Measurements from ENCODE around the gene HNRNPF.
A peak's percentile ranks its signal among the peaks of the same experiment; 100 is the strongest.

Gene HNRNPF

DNA sequence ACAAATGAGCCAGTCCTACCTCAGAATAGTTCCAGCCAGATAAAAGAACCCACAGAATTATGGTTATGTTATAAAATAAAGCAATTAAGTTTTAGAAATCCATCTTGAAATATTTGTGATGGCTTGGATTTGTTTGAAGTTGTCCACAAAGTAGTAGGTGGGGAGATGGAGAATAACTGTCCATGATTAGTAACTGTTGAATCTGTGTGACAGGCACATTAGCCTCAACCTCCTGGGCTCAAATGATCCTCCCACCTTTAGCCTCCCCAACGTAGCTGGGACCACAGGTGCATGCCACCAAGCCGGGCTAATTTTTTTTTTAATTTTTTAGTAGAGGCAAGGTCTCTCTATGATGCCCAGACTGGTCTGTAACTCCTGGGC is 10.1 kb downstream of the HNRNPF start:
- peaks cover 61% of the 10 kb centered on the region for H4K20me1 ChIP-seq (ENCODE audit: insufficient read depth, low read length)
- peaks cover 80% of the 10 kb centered on the region for H3F3A ChIP-seq (ENCODE audit: insufficient read depth, low read length)
- no peak for DNase-seq
- peaks cover 12% of the 10 kb centered on the region for H3K36me3 ChIP-seq (replicated peaks; ENCODE audit: insufficient read depth, low read length)
- no peaks in the 10 kb centered on the region for H3K9me2 ChIP-seq (replicated peaks; ENCODE audit: insufficient read depth, low read length)
- TF ChIP-seq EZH2 (optimal IDR thresholded peaks at IDR 0.05; ENCODE audit: low read depth, low read length) (no peak), EZH2phosphoT487 (IDR thresholded peaks at IDR 0.05; ENCODE audit: low read length) (no peak)
- TF ChIP-seq, protein P1, sequence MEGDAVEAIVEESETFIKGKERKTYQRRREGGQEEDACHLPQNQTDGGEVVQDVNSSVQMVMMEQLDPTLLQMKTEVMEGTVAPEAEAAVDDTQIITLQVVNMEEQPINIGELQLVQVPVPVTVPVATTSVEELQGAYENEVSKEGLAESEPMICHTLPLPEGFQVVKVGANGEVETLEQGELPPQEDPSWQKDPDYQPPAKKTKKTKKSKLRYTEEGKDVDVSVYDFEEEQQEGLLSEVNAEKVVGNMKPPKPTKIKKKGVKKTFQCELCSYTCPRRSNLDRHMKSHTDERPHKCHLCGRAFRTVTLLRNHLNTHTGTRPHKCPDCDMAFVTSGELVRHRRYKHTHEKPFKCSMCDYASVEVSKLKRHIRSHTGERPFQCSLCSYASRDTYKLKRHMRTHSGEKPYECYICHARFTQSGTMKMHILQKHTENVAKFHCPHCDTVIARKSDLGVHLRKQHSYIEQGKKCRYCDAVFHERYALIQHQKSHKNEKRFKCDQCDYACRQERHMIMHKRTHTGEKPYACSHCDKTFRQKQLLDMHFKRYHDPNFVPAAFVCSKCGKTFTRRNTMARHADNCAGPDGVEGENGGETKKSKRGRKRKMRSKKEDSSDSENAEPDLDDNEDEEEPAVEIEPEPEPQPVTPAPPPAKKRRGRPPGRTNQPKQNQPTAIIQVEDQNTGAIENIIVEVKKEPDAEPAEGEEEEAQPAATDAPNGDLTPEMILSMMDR (IDR thresholded peaks at IDR 0.05; ENCODE audit: low read length): no peak
- peak overlapping the region; percentile 91; the same call in 1 of the 2 replicates for H3K27ac ChIP-seq (ENCODE audit: low read length)
- peak overlapping the region; percentile 94; the same call in 1 of the 2 replicates for H3K9ac ChIP-seq (ENCODE audit: low read length)
- H3K79me2 ChIP-seq (ENCODE audit: low read length): peaks cover 95% of the 10 kb centered on the region
- no peak overlapping the region for H2AFZ ChIP-seq (ENCODE audit: low read length)
- H3K9me3 ChIP-seq (replicated peaks; ENCODE audit: insufficient read depth, low read length): no peaks in the 10 kb centered on the region
- H3K4me1 ChIP-seq (ENCODE audit: low read length): peaks cover 62% of the 10 kb centered on the region
- H3K4me2 ChIP-seq (ENCODE audit: low read depth, low read length): peak overlapping the region; percentile 82
- no peaks in the 10 kb centered on the region for H3K27me3 ChIP-seq (replicated peaks; ENCODE audit: insufficient read depth, low read length)
- peak overlapping the region; percentile 12; the same call in 1 of the 2 replicates for H3K4me3 ChIP-seq (ENCODE audit: low read length)

- Histone ChIP-seq H3K4me3 (ENCODE audit: low read length) (peak overlapping the region; percentile 87), H3F3A (ENCODE audit: insufficient read depth, low read length) (peaks cover 77% of the 10 kb centered on the region), H3K4me1 (ENCODE audit: low read length) (peaks cover 48% of the 10 kb centered on the region), H3K36me3 (replicated peaks; ENCODE audit: insufficient read depth, low read length) (peaks cover 21% of the 10 kb centered on the region), H3K9me2 (replicated peaks; ENCODE audit: insufficient read depth, low read length) (no peaks in the 10 kb centered on the region), H3K9ac (ENCODE audit: low read length) (peak overlapping the region; percentile 94), H2AFZ (ENCODE audit: low read length) (no peak overlapping the region), H3K27me3 (replicated peaks; ENCODE audit: insufficient read depth, low read length) (no peaks in the 10 kb centered on the region), H3K9me3 (replicated peaks; ENCODE audit: insufficient read depth, low read length) (no peaks in the 10 kb centered on the region), H4K20me1 (ENCODE audit: insufficient read depth, low read length) (peaks cover 52% of the 10 kb centered on the region), H3K27ac (ENCODE audit: low read length) (peak overlapping the region; percentile 91), H3K79me2 (ENCODE audit: low read length) (peaks cover 95% of the 10 kb centered on the region), H3K4me2 (ENCODE audit: low read depth, low read length) (peak overlapping the region; percentile 82)
- TF ChIP-seq EZH2phosphoT487 (IDR thresholded peaks at IDR 0.05; ENCODE audit: low read length) (no peak), EZH2 (optimal IDR thresholded peaks at IDR 0.05; ENCODE audit: low read depth, low read length) (no peak)
- TF ChIP-seq, protein P1 (IDR thresholded peaks at IDR 0.05; ENCODE audit: low read length): no peak
- peak; percentile 93 for DNase-seq
These were observed 11.9 kb downstream of the HNRNPF start for GRCh38 chr10:43396928-43397624.

GRCh38 chr10:43396061-43396927 is 12.7 kb downstream of the HNRNPF start:
- Histone ChIP-seq H3K9me2 (replicated peaks; ENCODE audit: insufficient read depth, low read length) (no peaks in the 10 kb centered on the region), H3F3A (ENCODE audit: insufficient read depth, low read length) (peaks cover 72% of the 10 kb centered on the region), H3K27ac (ENCODE audit: low read length) (peak overlapping the region; percentile 91), H4K20me1 (ENCODE audit: insufficient read depth, low read length) (peaks cover 50% of the 10 kb centered on the region), H3K9me3 (replicated peaks; ENCODE audit: insufficient read depth, low read length) (no peaks in the 10 kb centered on the region), H3K9ac (ENCODE audit: low read length) (peak overlapping the region; percentile 94), H2AFZ (ENCODE audit: low read length) (no peak overlapping the region; the same call in 1 of the 2 replicates), H3K27me3 (replicated peaks; ENCODE audit: insufficient read depth, low read length) (no peaks in the 10 kb centered on the region), H3K4me2 (ENCODE audit: low read depth, low read length) (peak overlapping the region; percentile 82), H3K4me1 (ENCODE audit: low read length) (peaks cover 42% of the 10 kb centered on the region), H3K79me2 (ENCODE audit: low read length) (peaks cover 95% of the 10 kb centered on the region), H3K4me3 (ENCODE audit: low read length) (peak overlapping the region; percentile 87), H3K36me3 (replicated peaks; ENCODE audit: insufficient read depth, low read length) (peaks cover 18% of the 10 kb centered on the region)
- peak; percentile 79 for DNase-seq
- TF ChIP-seq, protein P1 (IDR thresholded peaks at IDR 0.05; ENCODE audit: low read length): no peak
- TF ChIP-seq EZH2 (optimal IDR thresholded peaks at IDR 0.05; ENCODE audit: low read depth, low read length) (no peak), EZH2phosphoT487 (IDR thresholded peaks at IDR 0.05; ENCODE audit: low read length) (no peak)
